GM18517 (cell line): ENCODE data around the gene FOXB2.

Experiments
- ATAC-seq: cut with Tn5 transposase; IDR thresholded peaks from one replicate; pipeline ENCODE4 v1.9.1; 2021; ENCODE audit warnings: mild to moderate bottlenecking, moderate library complexity; ENCODE audit not compliant: unreplicated experiment

Gene FOXB2

GRCh38 chr9:77015327-77016048 is 4.0 kb upstream of the FOXB2 start:
- ATAC-seq = no peak

- ATAC-seq = no peak
Observed at GRCh38 chr9:77016121-77016525, 3.3 kb upstream of the FOXB2 start.

GRCh38 chr9:77016526-77017504 is 2.6 kb upstream of the FOXB2 start:
- no peak for ATAC-seq

GRCh38 chr9:77017505-77017894 is 2.0 kb upstream of the FOXB2 start:
- ATAC-seq = no peak

GRCh38 chr9:77018058-77018968 is 1.1 kb upstream of the FOXB2 start:
- ATAC-seq = no peak

GRCh38 chr9:77018969-77019235 is 553 bp upstream of the FOXB2 start:
- ATAC-seq = no peak

- no peak for ATAC-seq
Observed at GRCh38 chr9:77019926-77020412, 514 bp downstream of the FOXB2 start.

- no peak for ATAC-seq
Observed at GRCh38 chr9:77020413-77021290, 1.2 kb downstream of the FOXB2 start.

GRCh38 chr9:77021291-77021894 is 1.9 kb downstream of the FOXB2 start:
- ATAC-seq = no peak

GRCh38 chr9:77021922-77022782 is 2.7 kb downstream of the FOXB2 start:
- ATAC-seq = no peak

GRCh38 chr9:77022783-77023440 is 3.5 kb downstream of the FOXB2 start:
- no peak for ATAC-seq

- ATAC-seq = no peak
Observed at GRCh38 chr9:77023726-77024125, 4.3 kb downstream of the FOXB2 start.

GRCh38 chr9:77024776-77025545 is 5.5 kb downstream of the FOXB2 start:
- ATAC-seq = no peak

- ATAC-seq = no peak
Observed at GRCh38 chr9:77028478-77028877, 9.0 kb downstream of the FOXB2 start.

GRCh38 chr9:77030045-77030444 is 10.6 kb downstream of the FOXB2 start:
- ATAC-seq = no peak

GRCh38 chr9:77038281-77039036 is 19.0 kb downstream of the FOXB2 start:
- no peak for ATAC-seq

- ATAC-seq = no peak
Observed at GRCh38 chr9:77040340-77040739, 20.9 kb downstream of the FOXB2 start.
